ENCODE measurements around the gene ZNF462. TPM values are rescaled to one million over a fixed set of nuclear protein-coding genes. Genes with fewer than 3 reads are reported as not detected.

The ZNF462 gene
- total RNA-seq, 6 experiments from 2014 or later, result 0.93 to 4.0 (median 2.9) TPM

DNA sequence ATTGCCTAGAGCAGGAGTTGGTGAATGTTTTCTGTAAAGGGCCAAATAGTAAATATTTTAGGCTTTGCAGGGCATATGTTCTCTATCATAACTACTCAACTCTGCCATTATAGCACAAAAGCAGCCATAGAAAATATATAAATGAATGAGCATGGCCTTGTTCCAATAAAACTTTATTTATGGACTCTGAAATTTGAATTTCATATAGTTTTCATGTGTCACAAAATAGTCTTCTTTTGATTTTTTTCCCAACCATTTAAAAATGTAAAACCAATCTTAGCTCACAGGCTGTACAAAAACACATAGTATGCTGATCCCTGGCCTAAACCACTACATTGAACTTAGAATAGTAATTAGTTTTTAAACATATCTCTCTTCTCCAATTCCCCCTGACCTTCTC lies 179.6 kb downstream of the ZNF462 start:
- Histone ChIP-seq H3K4me1 (no peaks in the 10 kb centered on the region), H3K27me3 (no peaks in the 10 kb centered on the region), H3K9me3 (no peaks in the 10 kb centered on the region), H3K4me3 (no peak overlapping the region), H3K27ac (no peak overlapping the region), H3K36me3 (no peaks in the 10 kb centered on the region)
- DNase-seq (no peak), ATAC-seq (no peak)
- intact Hi-C loops (cut with DNase I), result no loop called here
- TF ChIP-seq, protein P1, sequence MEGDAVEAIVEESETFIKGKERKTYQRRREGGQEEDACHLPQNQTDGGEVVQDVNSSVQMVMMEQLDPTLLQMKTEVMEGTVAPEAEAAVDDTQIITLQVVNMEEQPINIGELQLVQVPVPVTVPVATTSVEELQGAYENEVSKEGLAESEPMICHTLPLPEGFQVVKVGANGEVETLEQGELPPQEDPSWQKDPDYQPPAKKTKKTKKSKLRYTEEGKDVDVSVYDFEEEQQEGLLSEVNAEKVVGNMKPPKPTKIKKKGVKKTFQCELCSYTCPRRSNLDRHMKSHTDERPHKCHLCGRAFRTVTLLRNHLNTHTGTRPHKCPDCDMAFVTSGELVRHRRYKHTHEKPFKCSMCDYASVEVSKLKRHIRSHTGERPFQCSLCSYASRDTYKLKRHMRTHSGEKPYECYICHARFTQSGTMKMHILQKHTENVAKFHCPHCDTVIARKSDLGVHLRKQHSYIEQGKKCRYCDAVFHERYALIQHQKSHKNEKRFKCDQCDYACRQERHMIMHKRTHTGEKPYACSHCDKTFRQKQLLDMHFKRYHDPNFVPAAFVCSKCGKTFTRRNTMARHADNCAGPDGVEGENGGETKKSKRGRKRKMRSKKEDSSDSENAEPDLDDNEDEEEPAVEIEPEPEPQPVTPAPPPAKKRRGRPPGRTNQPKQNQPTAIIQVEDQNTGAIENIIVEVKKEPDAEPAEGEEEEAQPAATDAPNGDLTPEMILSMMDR (IDR thresholded peaks at IDR 0.05), result no peak
- no peak for TF ChIP-seq POLR2A (IDR thresholded peaks at IDR 0.05)

DNA sequence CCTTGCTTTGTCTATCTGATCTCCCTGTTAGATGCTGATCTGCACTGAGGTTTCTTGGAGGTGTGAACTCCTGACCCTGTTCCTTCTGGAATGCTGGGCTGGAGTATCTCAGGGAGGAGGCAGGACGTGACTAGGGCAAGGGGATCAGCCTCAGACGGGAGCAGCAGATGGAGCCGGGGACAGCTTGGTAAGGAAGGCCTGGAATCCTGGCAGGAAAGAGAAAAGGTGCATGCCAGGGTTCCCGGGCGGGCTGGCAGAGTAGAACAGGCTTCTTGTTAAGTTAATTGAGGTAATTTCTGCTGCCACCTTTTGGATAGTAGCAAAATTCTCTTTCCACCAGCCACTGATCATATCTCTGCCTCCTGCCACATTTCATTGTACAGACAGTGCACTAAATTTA lies 180.9 kb downstream of the ZNF462 start:
- 47% methylated on average over 5 of the region's 5 CpGs for WGBS (ENCODE audit: insufficient coverage, low coverage, low lambda C conversion rate, missing lambda C conversion rate)
- Histone ChIP-seq H3K36me3 (no peaks in the 10 kb centered on the region), H3K27me3 (no peaks in the 10 kb centered on the region), H3K9me3 (no peaks in the 10 kb centered on the region), H3K4me3 (no peak overlapping the region), H3K27ac (no peak overlapping the region), H3K4me1 (no peaks in the 10 kb centered on the region)
- intact Hi-C loops (cut with DNase I), result no loop called here
- TF ChIP-seq, protein P1 (IDR thresholded peaks at IDR 0.05), result no peak
- no peak for TF ChIP-seq POLR2A (IDR thresholded peaks at IDR 0.05)
- no peak for ATAC-seq
- no peak for DNase-seq

DNA sequence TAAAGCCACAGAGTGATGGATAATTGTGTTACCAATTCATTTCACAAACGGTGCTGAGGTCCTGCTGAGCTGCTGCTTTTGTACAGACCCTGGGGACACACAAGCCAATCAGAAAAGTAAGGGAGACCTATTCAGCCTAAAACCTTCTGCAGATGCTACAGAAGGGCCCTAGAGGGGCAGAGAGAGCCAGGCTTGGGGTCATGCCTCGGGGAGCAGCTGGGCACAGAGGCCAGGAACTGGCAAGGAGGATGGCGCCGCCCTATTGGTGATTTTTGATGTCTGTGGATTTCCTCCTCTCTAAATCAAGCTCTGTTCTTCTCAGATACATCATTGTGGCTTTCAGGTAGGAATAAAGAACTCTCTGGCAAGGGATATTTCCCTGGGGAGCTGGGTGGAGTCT lies 181.9 kb downstream of the ZNF462 start:
- Histone ChIP-seq H3K27ac (no peak overlapping the region), H3K27me3 (no peaks in the 10 kb centered on the region), H3K36me3 (no peaks in the 10 kb centered on the region), H3K4me3 (no peak overlapping the region), H3K4me1 (no peaks in the 10 kb centered on the region), H3K9me3 (no peaks in the 10 kb centered on the region)
- intact Hi-C loops (cut with DNase I), result no loop called here
- 80% methylated on average over 1 of the region's 4 CpGs for WGBS (ENCODE audit: insufficient coverage, low coverage, low lambda C conversion rate, missing lambda C conversion rate)
- DNase-seq (no peak), ATAC-seq (no peak)
- no peak for TF ChIP-seq POLR2A (IDR thresholded peaks at IDR 0.05)
- TF ChIP-seq, protein P1 (IDR thresholded peaks at IDR 0.05), result peak in 2 of 4 donors; percentile 6 to 35

DNA sequence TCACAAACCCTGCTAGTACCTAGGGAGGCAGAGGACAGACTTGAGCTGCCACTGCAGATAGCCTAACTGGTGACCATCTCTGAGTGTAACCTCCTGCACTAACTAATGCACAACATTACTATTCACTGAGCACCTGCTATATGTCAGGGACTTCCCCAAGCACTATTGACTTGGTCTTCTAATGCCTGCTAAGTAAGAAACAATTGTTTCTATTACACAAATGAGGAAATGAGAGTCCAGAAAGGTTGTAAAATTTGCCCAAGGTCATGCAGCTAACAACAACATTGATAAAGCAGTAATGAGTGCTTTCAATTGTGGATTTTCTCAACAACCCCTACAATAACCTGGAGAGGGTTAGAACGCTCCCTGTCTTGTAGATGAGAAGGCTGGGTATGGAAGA lies 183.7 kb downstream of the ZNF462 start:
- H3K36me3 ChIP-seq, result no peaks in the 10 kb centered on the region
- no peaks in the 10 kb centered on the region for H3K4me1 ChIP-seq
- intact Hi-C loops (cut with DNase I), result no loop called here
- WGBS (ENCODE audit: insufficient coverage, low coverage, low lambda C conversion rate, missing lambda C conversion rate), result 100% methylated on average over 1 of the region's 1 CpG
- H3K9me3 ChIP-seq, result no peaks in the 10 kb centered on the region
- ATAC-seq, result no peak
- H3K4me3 ChIP-seq, result no peak overlapping the region
- no peak for TF ChIP-seq POLR2A (IDR thresholded peaks at IDR 0.05)
- TF ChIP-seq, protein P1 (IDR thresholded peaks at IDR 0.05), result no peak
- H3K27me3 ChIP-seq, result no peaks in the 10 kb centered on the region
- no peak overlapping the region for H3K27ac ChIP-seq
- DNase-seq, result no peak
